ENCODE data around the gene RAB1A.
A peak's percentile ranks its signal among the peaks of the same experiment; 100 is the strongest.
"Not testable (repeated sequence)": the region's sequence is repeated elsewhere in the genome, so short reads cannot be mapped to it uniquely, and the experiment has no call there.

RAB1A gene

GRCh38 chr2:65159906-65160305, 30.0 kb upstream of the RAB1A start:
- Histone ChIP-seq H3K56ac (ENCODE audit: low read length) (peak overlapping the region; percentile 49), H3K79me1 (ENCODE audit: low read length) (no peaks in the 10 kb centered on the region), H3K18ac (ENCODE audit: low read length) (no peak overlapping the region), H4K5ac (ENCODE audit: low read length) (no peak overlapping the region), H2BK120ac (ENCODE audit: low read depth, low read length) (no peak overlapping the region), H2AK5ac (ENCODE audit: low read length) (no peak overlapping the region), H3K4me3 (ENCODE audit: low read length) (no peak overlapping the region), H3K27me3 (ENCODE audit: insufficient read depth, low read length, poor library complexity) (no peaks in the 10 kb centered on the region), H3K4ac (ENCODE audit: low read depth, low read length) (no peak overlapping the region), H2BK15ac (replicated peaks; ENCODE audit: low read depth) (no peak overlapping the region), H3K79me2 (ENCODE audit: control insufficient read depth, insufficient read depth, low read length) (no peaks in the 10 kb centered on the region), H3K4me2 (ENCODE audit: low read length) (no peak overlapping the region), H2BK5ac (ENCODE audit: low read length) (no peak overlapping the region), H3K27ac (ENCODE audit: low read depth, low read length) (no peak overlapping the region), H3K36me3 (ENCODE audit: control insufficient read depth, insufficient read depth, low read length) (no peaks in the 10 kb centered on the region), H3K23ac (ENCODE audit: low read length) (peak overlapping the region; percentile 80), H3K4me1 (ENCODE audit: control insufficient read depth, low read depth, low read length) (no peaks in the 10 kb centered on the region), H4K8ac (ENCODE audit: low read depth, low read length) (no peak overlapping the region), H3K9ac (ENCODE audit: low read length) (no peak overlapping the region)
- no CpG with 5 or more reads among the region's 2 CpGs for WGBS (ENCODE audit: extremely low coverage, insufficient coverage, low lambda C conversion rate)
- DNase-seq, result no peak

DNA sequence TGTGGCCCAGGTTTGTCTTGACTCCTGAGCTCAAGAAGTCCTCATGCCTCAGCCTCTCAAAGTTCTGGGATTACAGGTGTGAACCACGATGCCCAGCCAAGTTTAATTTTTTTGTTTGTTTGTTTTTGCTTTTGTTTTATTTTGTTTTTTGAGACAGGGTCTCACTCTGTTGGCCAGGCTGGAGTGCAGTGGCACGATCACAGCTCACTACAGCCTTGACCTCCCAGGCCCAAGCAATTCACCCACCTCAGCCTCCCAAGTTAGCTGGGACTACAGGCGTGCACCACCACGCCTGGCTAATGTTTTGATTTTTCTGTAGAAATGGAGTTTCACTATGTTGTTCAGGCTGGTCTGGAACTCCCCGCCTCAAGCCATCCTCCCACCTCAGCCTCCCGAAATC, 29.4 kb upstream of the RAB1A start:
- no CpG with 5 or more reads among the region's 6 CpGs for WGBS (ENCODE audit: extremely low coverage, insufficient coverage, low lambda C conversion rate)
- Histone ChIP-seq H2AK5ac (ENCODE audit: low read length) (no peak overlapping the region), H4K8ac (ENCODE audit: low read depth, low read length) (no peak overlapping the region), H3K4me1 (ENCODE audit: control insufficient read depth, low read depth, low read length) (no peaks in the 10 kb centered on the region), H2BK15ac (replicated peaks; ENCODE audit: low read depth) (no peak overlapping the region), H3K18ac (ENCODE audit: low read length) (no peak overlapping the region), H2BK120ac (ENCODE audit: low read depth, low read length) (no peak overlapping the region), H3K4me3 (ENCODE audit: low read length) (no peak overlapping the region), H2BK5ac (ENCODE audit: low read length) (no peak overlapping the region), H4K5ac (ENCODE audit: low read length) (no peak overlapping the region), H3K27ac (ENCODE audit: low read depth, low read length) (no peak overlapping the region), H3K4ac (ENCODE audit: low read depth, low read length) (no peak overlapping the region), H3K4me2 (ENCODE audit: low read length) (no peak overlapping the region), H3K79me1 (ENCODE audit: low read length) (no peaks in the 10 kb centered on the region), H3K9ac (ENCODE audit: low read length) (no peak overlapping the region), H3K23ac (ENCODE audit: low read length) (no peak overlapping the region), H3K36me3 (ENCODE audit: control insufficient read depth, insufficient read depth, low read length) (no peaks in the 10 kb centered on the region), H3K56ac (ENCODE audit: low read length) (no peak overlapping the region), H3K79me2 (ENCODE audit: control insufficient read depth, insufficient read depth, low read length) (no peaks in the 10 kb centered on the region), H3K27me3 (ENCODE audit: insufficient read depth, low read length, poor library complexity) (no peaks in the 10 kb centered on the region)
- no peak for DNase-seq

DNA sequence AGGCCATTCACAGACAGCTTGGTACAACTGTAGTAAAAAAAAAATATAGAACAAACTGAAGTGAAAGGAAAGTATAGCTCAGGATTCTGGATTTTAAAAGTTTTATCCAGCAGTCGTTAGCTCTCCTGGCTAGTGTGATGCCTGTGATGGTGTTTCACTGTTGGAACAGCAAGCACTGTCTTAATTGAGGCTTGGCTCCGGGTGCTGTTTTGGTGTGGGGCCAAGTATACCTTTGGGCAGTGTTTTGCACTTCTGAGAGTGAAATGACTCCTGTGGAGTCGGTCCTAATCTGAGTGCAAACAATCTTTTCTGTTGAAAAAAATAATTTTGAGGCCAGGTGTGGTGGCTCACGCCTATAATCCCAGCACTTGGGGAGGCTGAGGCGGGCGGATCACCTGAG, 28.7 kb upstream of the RAB1A start:
- Histone ChIP-seq H3K36me3 (ENCODE audit: control insufficient read depth, insufficient read depth, low read length) (no peaks in the 10 kb centered on the region), H3K4me1 (ENCODE audit: control insufficient read depth, low read depth, low read length) (no peaks in the 10 kb centered on the region), H3K23ac (ENCODE audit: low read length) (no peak overlapping the region), H4K5ac (ENCODE audit: low read length) (no peak overlapping the region), H2BK5ac (ENCODE audit: low read length) (no peak overlapping the region), H3K4me3 (ENCODE audit: low read length) (no peak overlapping the region), H3K56ac (ENCODE audit: low read length) (no peak overlapping the region), H3K9ac (ENCODE audit: low read length) (no peak overlapping the region), H3K79me1 (ENCODE audit: low read length) (no peaks in the 10 kb centered on the region), H3K4me2 (ENCODE audit: low read length) (no peak overlapping the region), H2BK15ac (replicated peaks; ENCODE audit: low read depth) (no peak overlapping the region), H3K27ac (ENCODE audit: low read depth, low read length) (no peak overlapping the region), H3K79me2 (ENCODE audit: control insufficient read depth, insufficient read depth, low read length) (no peaks in the 10 kb centered on the region), H3K27me3 (ENCODE audit: insufficient read depth, low read length, poor library complexity) (no peaks in the 10 kb centered on the region), H2AK5ac (ENCODE audit: low read length) (no peak overlapping the region), H4K8ac (ENCODE audit: low read depth, low read length) (no peak overlapping the region), H3K4ac (ENCODE audit: low read depth, low read length) (no peak overlapping the region), H3K18ac (ENCODE audit: low read length) (no peak overlapping the region), H2BK120ac (ENCODE audit: low read depth, low read length) (no peak overlapping the region)
- no peak for DNase-seq
- no CpG with 5 or more reads among the region's 6 CpGs for WGBS (ENCODE audit: extremely low coverage, insufficient coverage, low lambda C conversion rate)

DNA sequence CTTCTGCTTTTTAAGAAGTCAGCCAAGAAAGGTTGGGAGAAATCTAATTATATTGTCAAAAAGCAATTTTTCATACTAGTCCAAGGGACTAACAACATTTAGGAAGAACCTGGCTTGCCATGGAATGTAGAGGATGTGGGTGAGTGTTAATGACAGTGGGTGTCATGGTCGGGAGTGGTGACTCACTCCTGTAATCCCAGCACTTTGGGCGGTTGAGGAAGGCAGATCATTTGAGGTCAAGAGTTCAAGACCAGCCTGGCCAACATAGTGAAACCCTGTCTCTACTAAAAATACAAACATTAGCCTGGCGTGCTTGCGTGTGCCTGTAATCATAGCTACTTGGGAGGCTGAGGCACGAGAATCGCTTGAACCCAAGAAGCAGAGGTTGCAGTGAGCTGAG, 27.9 kb upstream of the RAB1A start:
- not testable (repeated sequence) for H3K79me2 ChIP-seq (ENCODE audit: control insufficient read depth, insufficient read depth, low read length); H3K4me1 ChIP-seq (ENCODE audit: control insufficient read depth, low read depth, low read length); H4K8ac ChIP-seq (ENCODE audit: low read depth, low read length); H3K4me3 ChIP-seq (ENCODE audit: low read length); H3K4ac ChIP-seq (ENCODE audit: low read depth, low read length); H4K5ac ChIP-seq (ENCODE audit: low read length); H2BK120ac ChIP-seq (ENCODE audit: low read depth, low read length); H3K79me1 ChIP-seq (ENCODE audit: low read length); H2AK5ac ChIP-seq (ENCODE audit: low read length); H2BK5ac ChIP-seq (ENCODE audit: low read length); DNase-seq; H3K9ac ChIP-seq (ENCODE audit: low read length); H3K36me3 ChIP-seq (ENCODE audit: control insufficient read depth, insufficient read depth, low read length); H3K18ac ChIP-seq (ENCODE audit: low read length); H3K27me3 ChIP-seq (ENCODE audit: insufficient read depth, low read length, poor library complexity); H3K27ac ChIP-seq (ENCODE audit: low read depth, low read length); H3K56ac ChIP-seq (ENCODE audit: low read length); H2BK15ac ChIP-seq (replicated peaks; ENCODE audit: low read depth); H3K4me2 ChIP-seq (ENCODE audit: low read length); H3K23ac ChIP-seq (ENCODE audit: low read length)
- WGBS (ENCODE audit: extremely low coverage, insufficient coverage, low lambda C conversion rate), result no CpG with 5 or more reads among the region's 6 CpGs

- Histone ChIP-seq H3K9ac (ENCODE audit: low read length) (no peak overlapping the region), H4K8ac (ENCODE audit: low read depth, low read length) (no peak overlapping the region), H3K27ac (ENCODE audit: low read depth, low read length) (no peak overlapping the region), H4K5ac (ENCODE audit: low read length) (no peak overlapping the region), H2AK5ac (ENCODE audit: low read length) (no peak overlapping the region), H3K4me1 (ENCODE audit: control insufficient read depth, low read depth, low read length) (no peaks in the 10 kb centered on the region), H2BK5ac (ENCODE audit: low read length) (no peak overlapping the region), H3K79me1 (ENCODE audit: low read length) (no peaks in the 10 kb centered on the region), H3K18ac (ENCODE audit: low read length) (no peak overlapping the region), H3K27me3 (ENCODE audit: insufficient read depth, low read length, poor library complexity) (no peaks in the 10 kb centered on the region), H3K4me2 (ENCODE audit: low read length) (no peak overlapping the region), H2BK15ac (replicated peaks; ENCODE audit: low read depth) (no peak overlapping the region), H3K4me3 (ENCODE audit: low read length) (no peak overlapping the region), H3K23ac (ENCODE audit: low read length) (no peak overlapping the region), H2BK120ac (ENCODE audit: low read depth, low read length) (no peak overlapping the region), H3K79me2 (ENCODE audit: control insufficient read depth, insufficient read depth, low read length) (no peaks in the 10 kb centered on the region), H3K36me3 (ENCODE audit: control insufficient read depth, insufficient read depth, low read length) (no peaks in the 10 kb centered on the region), H3K4ac (ENCODE audit: low read depth, low read length) (no peak overlapping the region), H3K56ac (ENCODE audit: low read length) (no peak overlapping the region)
- WGBS (ENCODE audit: extremely low coverage, insufficient coverage, low lambda C conversion rate), result no CpG with 5 or more reads among the region's 1 CpG
- DNase-seq, result no peak
These were observed 26.1 kb upstream of the RAB1A start for GRCh38 chr2:65156041-65156440.

- no peak overlapping the region for H3K18ac ChIP-seq (ENCODE audit: low read length)
- H2BK5ac ChIP-seq (ENCODE audit: low read length), result no peak overlapping the region
- no peak overlapping the region for H2AK5ac ChIP-seq (ENCODE audit: low read length)
- no peak overlapping the region for H4K5ac ChIP-seq (ENCODE audit: low read length)
- no peak overlapping the region for H3K4me3 ChIP-seq (ENCODE audit: low read length)
- H3K9ac ChIP-seq (ENCODE audit: low read length), result no peak overlapping the region
- no peak overlapping the region for H2BK15ac ChIP-seq (replicated peaks; ENCODE audit: low read depth)
- no peak overlapping the region for H3K4ac ChIP-seq (ENCODE audit: low read depth, low read length)
- H3K79me1 ChIP-seq (ENCODE audit: low read length), result no peaks in the 10 kb centered on the region
- H3K4me1 ChIP-seq (ENCODE audit: control insufficient read depth, low read depth, low read length), result no peaks in the 10 kb centered on the region
- no peaks in the 10 kb centered on the region for H3K36me3 ChIP-seq (ENCODE audit: control insufficient read depth, insufficient read depth, low read length)
- H3K79me2 ChIP-seq (ENCODE audit: control insufficient read depth, insufficient read depth, low read length), result no peaks in the 10 kb centered on the region
- WGBS (ENCODE audit: extremely low coverage, insufficient coverage, low lambda C conversion rate), result no CpG with 5 or more reads among the region's 3 CpGs
- no peaks in the 10 kb centered on the region for H3K27me3 ChIP-seq (ENCODE audit: insufficient read depth, low read length, poor library complexity)
- no peak overlapping the region for H3K4me2 ChIP-seq (ENCODE audit: low read length)
- DNase-seq, result no peak
- no peak overlapping the region for H2BK120ac ChIP-seq (ENCODE audit: low read depth, low read length)
- H3K56ac ChIP-seq (ENCODE audit: low read length), result no peak overlapping the region
- no peak overlapping the region for H3K23ac ChIP-seq (ENCODE audit: low read length)
- H4K8ac ChIP-seq (ENCODE audit: low read depth, low read length), result no peak overlapping the region
- H3K27ac ChIP-seq (ENCODE audit: low read depth, low read length), result no peak overlapping the region
These were observed 23.6 kb upstream of the RAB1A start for GRCh38 chr2:65153515-65153914.
